ENCODE results near the gene PPP1R12C. TPM values are rescaled to one million over a fixed set of nuclear protein-coding genes. Genes with fewer than 3 reads are reported as not detected.
A peak's percentile ranks its signal among the peaks of the same experiment; 100 is the strongest.

The PPP1R12C gene
- total RNA-seq, 1 experiment from 2014 or later = 76.4 TPM

GRCh38 chr19:55114566-55115145, 2.8 kb downstream of the PPP1R12C start:
- intact Hi-C loops (cut with micrococcal nuclease) = no loop called here
- CTCF ChIA-PET = interaction anchor here (0.6 kb wide), 1 partner anchor 20 kb away, joined by 3 read pairs; no protein-coding TSS in a partner anchor
- Mint-ChIP-seq H3K4me3 (ENCODE audit: unreplicated experiment) (peak overlapping the region; percentile 87), H3K9me3 (ENCODE audit: unreplicated experiment) (no peaks in the 10 kb centered on the region), H3K27me3 (ENCODE audit: insufficient read depth, unreplicated experiment) (no peaks in the 10 kb centered on the region), H3K4me1 (ENCODE audit: insufficient read depth, unreplicated experiment) (peaks cover 25% of the 10 kb centered on the region), H3K27ac (ENCODE audit: low read depth, unreplicated experiment) (no peak overlapping the region), H3K36me3 (ENCODE audit: insufficient read depth, unreplicated experiment) (peaks cover 14% of the 10 kb centered on the region)
- POLR2A ChIA-PET = no interaction called here
- no peak for TF ChIP-seq CTCF (IDR thresholded peaks at IDR 0.05; ENCODE audit: unreplicated experiment)
- DNase-seq (ENCODE audit: unreplicated experiment) = no peak
- BruUV-seq (replicated peaks) = no TSS peak

- TF ChIP-seq CTCF (IDR thresholded peaks at IDR 0.05; ENCODE audit: unreplicated experiment) = no peak
- CTCF ChIA-PET = interaction anchor here (0.6 kb wide), 1 partner anchor 432 kb away, joined by 3 read pairs; no protein-coding TSS in a partner anchor
- Mint-ChIP-seq H3K27me3 (ENCODE audit: insufficient read depth, unreplicated experiment) (no peaks in the 10 kb centered on the region), H3K9me3 (ENCODE audit: unreplicated experiment) (no peaks in the 10 kb centered on the region), H3K4me3 (ENCODE audit: unreplicated experiment) (no peak overlapping the region), H3K4me1 (ENCODE audit: insufficient read depth, unreplicated experiment) (peaks cover 25% of the 10 kb centered on the region), H3K27ac (ENCODE audit: low read depth, unreplicated experiment) (peak overlapping the region; percentile 12), H3K36me3 (ENCODE audit: insufficient read depth, unreplicated experiment) (peaks cover 24% of the 10 kb centered on the region)
- intact Hi-C loops (cut with micrococcal nuclease) = no loop called here
- no peak for DNase-seq (ENCODE audit: unreplicated experiment)
- no TSS peak for BruUV-seq (replicated peaks)
- POLR2A ChIA-PET = no interaction called here
Observed at GRCh38 chr19:55113570-55114039, 3.8 kb downstream of the PPP1R12C start.

DNA sequence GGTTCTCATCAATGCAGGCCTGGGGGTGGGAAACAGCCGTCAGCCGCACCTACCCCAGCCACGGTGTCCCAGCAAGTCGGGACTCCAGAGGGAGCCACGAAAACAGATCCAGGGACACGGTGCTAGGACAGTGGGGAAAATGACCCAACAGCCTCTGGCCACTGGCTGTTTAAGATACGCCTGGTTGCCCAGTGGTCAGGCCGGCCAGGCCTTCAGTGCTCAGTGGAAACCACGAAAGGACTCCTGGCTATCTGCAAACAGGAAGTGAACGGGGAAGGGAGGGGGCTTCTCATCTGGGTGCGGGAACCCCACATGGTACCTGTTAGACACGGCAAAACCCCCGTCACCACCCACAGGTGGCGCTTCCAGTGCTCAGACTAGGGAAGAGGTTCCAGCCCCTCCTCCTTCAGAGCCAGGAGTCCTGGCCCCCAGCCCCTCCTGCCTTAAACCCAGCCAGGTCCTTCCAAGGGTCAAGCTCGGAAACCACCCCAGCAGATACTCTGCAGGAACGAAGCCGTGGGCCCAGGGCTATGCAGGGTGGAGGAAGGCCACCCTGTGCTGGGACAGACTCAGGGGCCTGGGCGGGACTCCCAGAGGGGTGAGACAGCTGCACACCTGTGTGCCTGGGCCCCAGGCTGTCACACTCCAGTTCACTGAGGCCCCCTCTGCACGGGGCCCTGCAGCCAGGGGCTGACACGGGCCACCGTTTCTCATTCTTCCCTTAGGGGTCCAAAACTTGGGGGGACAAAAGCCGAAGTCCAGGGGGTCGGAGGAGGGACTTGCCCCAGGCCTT, 4.5 kb downstream of the PPP1R12C start:
- DNase-seq (ENCODE audit: unreplicated experiment) = no peak
- Mint-ChIP-seq H3K27me3 (ENCODE audit: insufficient read depth, unreplicated experiment) (no peaks in the 10 kb centered on the region), H3K9me3 (ENCODE audit: unreplicated experiment) (no peaks in the 10 kb centered on the region), H3K27ac (ENCODE audit: low read depth, unreplicated experiment) (peak overlapping the region; percentile 12), H3K4me1 (ENCODE audit: insufficient read depth, unreplicated experiment) (peaks cover 25% of the 10 kb centered on the region), H3K4me3 (ENCODE audit: unreplicated experiment) (no peak overlapping the region), H3K36me3 (ENCODE audit: insufficient read depth, unreplicated experiment) (peaks cover 27% of the 10 kb centered on the region)
- ChIA-PET POLR2A (no interaction called here), CTCF (no interaction called here)
- BruUV-seq (replicated peaks) = no TSS peak
- no peak for TF ChIP-seq CTCF (IDR thresholded peaks at IDR 0.05; ENCODE audit: unreplicated experiment)
- intact Hi-C loops (cut with micrococcal nuclease) = no loop called here

GRCh38 chr19:55112246-55112776, 5.1 kb downstream of the PPP1R12C start:
- ChIA-PET POLR2A (no interaction called here), CTCF (no interaction called here)
- Mint-ChIP-seq H3K27me3 (ENCODE audit: insufficient read depth, unreplicated experiment) (no peaks in the 10 kb centered on the region), H3K4me3 (ENCODE audit: unreplicated experiment) (no peak overlapping the region), H3K4me1 (ENCODE audit: insufficient read depth, unreplicated experiment) (peaks cover 20% of the 10 kb centered on the region), H3K27ac (ENCODE audit: low read depth, unreplicated experiment) (no peak overlapping the region), H3K36me3 (ENCODE audit: insufficient read depth, unreplicated experiment) (peaks cover 29% of the 10 kb centered on the region), H3K9me3 (ENCODE audit: unreplicated experiment) (no peaks in the 10 kb centered on the region)
- TF ChIP-seq CTCF (IDR thresholded peaks at IDR 0.05; ENCODE audit: unreplicated experiment) = no peak
- intact Hi-C loops (cut with micrococcal nuclease) = no loop called here
- DNase-seq (ENCODE audit: unreplicated experiment) = no peak
- BruUV-seq (replicated peaks) = no TSS peak
